ENCODE results near the gene RNF25. TPM values are rescaled to one million over a fixed set of nuclear protein-coding genes. Genes with fewer than 3 reads are reported as not detected.
"Not testable (repeated sequence)": the region's sequence is repeated elsewhere in the genome, so short reads cannot be mapped to it uniquely, and the experiment has no call there.

The RNF25 gene
- polyA plus RNA-seq, 1 experiment: 57.5 TPM

DNA sequence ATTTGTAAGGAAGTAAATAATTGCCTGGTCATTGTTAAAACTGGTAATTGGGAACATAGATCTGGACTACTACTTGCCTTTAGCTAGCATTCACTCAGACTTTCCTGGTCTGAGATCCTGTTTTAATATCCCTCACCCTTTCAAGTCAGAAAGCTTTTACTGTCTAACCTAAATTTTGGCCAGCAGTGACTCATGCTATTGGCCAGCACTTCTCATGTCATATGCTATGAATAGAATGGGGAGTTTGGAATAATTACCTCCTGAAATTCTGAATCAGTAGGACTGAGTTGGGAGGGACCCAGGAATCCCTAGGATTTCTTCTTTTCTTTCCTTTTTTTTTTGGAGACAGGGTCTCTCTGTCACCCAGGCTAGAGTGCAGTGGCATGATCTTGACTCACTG lies 19.4 kb upstream of the RNF25 start:
- H3K9me3 ChIP-seq (ENCODE audit: control insufficient read depth, insufficient read depth, low read length): no peaks in the 10 kb centered on the region
- no peak overlapping the region for H3K4me3 ChIP-seq (ENCODE audit: low read depth, low read length)
- H3K27me3 ChIP-seq (ENCODE audit: control insufficient read depth, insufficient read depth, low read length): no peaks in the 10 kb centered on the region
- ChIA-PET POLR2A (no interaction called here), CTCF (interaction anchor here (1.2 to 2.7 kb wide), 2 partner anchors 19 to 156 kb away, joined by 3 to 13 read pairs; partner anchors contain the start of gene TTLL4)
- H3K27ac ChIP-seq (ENCODE audit: low read depth, low read length): no peak overlapping the region
- TF ChIP-seq, protein P1, sequence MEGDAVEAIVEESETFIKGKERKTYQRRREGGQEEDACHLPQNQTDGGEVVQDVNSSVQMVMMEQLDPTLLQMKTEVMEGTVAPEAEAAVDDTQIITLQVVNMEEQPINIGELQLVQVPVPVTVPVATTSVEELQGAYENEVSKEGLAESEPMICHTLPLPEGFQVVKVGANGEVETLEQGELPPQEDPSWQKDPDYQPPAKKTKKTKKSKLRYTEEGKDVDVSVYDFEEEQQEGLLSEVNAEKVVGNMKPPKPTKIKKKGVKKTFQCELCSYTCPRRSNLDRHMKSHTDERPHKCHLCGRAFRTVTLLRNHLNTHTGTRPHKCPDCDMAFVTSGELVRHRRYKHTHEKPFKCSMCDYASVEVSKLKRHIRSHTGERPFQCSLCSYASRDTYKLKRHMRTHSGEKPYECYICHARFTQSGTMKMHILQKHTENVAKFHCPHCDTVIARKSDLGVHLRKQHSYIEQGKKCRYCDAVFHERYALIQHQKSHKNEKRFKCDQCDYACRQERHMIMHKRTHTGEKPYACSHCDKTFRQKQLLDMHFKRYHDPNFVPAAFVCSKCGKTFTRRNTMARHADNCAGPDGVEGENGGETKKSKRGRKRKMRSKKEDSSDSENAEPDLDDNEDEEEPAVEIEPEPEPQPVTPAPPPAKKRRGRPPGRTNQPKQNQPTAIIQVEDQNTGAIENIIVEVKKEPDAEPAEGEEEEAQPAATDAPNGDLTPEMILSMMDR (IDR thresholded peaks at IDR 0.05; ENCODE audit: low read depth, low read length): no peak
- peak; percentile 10 for DNase-seq (ENCODE audit: low read depth, low spot score)

- H3K4me3 ChIP-seq (ENCODE audit: low read depth, low read length): not testable (repeated sequence)
Measured at GRCh38 chr2:218687400-218688060, 15.7 kb upstream of the RNF25 start.

DNA sequence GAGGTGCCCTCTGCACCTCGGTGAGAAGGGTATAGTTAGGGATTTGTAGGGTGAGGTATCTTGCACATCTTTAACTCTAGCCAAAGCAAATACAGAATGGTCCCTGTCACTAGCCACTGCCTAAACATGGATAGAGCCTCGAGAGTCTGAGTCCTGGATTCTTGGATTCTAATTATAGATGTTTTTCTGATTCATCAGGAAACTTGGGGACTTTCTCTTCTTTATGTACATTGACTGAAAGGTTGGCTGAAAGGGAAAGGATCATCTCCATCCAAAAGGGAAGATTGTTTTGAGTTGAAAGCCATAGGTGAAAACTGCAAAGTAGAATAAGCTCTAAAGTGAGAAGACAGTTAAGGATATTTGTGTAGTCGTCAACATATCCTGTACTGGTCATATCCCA lies 8.3 kb upstream of the RNF25 start:
- no peaks in the 10 kb centered on the region for H3K27me3 ChIP-seq (ENCODE audit: control insufficient read depth, insufficient read depth, low read length)
- DNase-seq (ENCODE audit: low read depth, low spot score): no peak
- CTCF ChIA-PET: interaction anchor here (1.0 to 1.4 kb wide), 2 partner anchors 9 to 30 kb away, joined by 3 to 4 read pairs; partner anchors contain the start of gene TTLL4
- H3K4me3 ChIP-seq (ENCODE audit: low read depth, low read length): no peak overlapping the region
- H3K9me3 ChIP-seq (ENCODE audit: control insufficient read depth, insufficient read depth, low read length): no peaks in the 10 kb centered on the region
- POLR2A ChIA-PET: no interaction called here
- H3K27ac ChIP-seq (ENCODE audit: low read depth, low read length): no peak overlapping the region
- TF ChIP-seq, protein P1 (IDR thresholded peaks at IDR 0.05; ENCODE audit: low read depth, low read length): no peak

More at GRCh38 chr2:218687400-218688060, 15.7 kb upstream of the RNF25 start:
- not testable (repeated sequence) for H3K27ac ChIP-seq (ENCODE audit: low read depth, low read length); H3K9me3 ChIP-seq (ENCODE audit: control insufficient read depth, insufficient read depth, low read length); H3K27me3 ChIP-seq (ENCODE audit: control insufficient read depth, insufficient read depth, low read length)
- peak; percentile 55 for DNase-seq (ENCODE audit: low read depth, low spot score)
- TF ChIP-seq, protein P1 (IDR thresholded peaks at IDR 0.05; ENCODE audit: low read depth, low read length): peak; percentile 97
- POLR2A ChIA-PET: interaction anchor here (0.8 to 1.2 kb wide), 4 partner anchors 10 to 28 kb away, joined by 3 to 7 read pairs (median 4); partner anchors contain the start of genes BCS1L, RNF25, STK36 and TTLL4
- CTCF ChIA-PET: interaction anchor here (0.6 to 4.1 kb wide), 34 partner anchors 9 to 189 kb away, joined by 3 to 94 read pairs (median 4); partner anchors contain the start of genes BCS1L, PLCD4, RNF25 and STK36

- POLR2A ChIA-PET: no interaction called here
- DNase-seq (ENCODE audit: low read depth, low spot score): no peak
- CTCF ChIA-PET: interaction anchor here (2.0 kb wide), 1 partner anchor 8 kb away, joined by 7 read pairs; no protein-coding TSS in a partner anchor
Measured at GRCh38 chr2:218679119-218679518, 7.3 kb upstream of the RNF25 start.

More at GRCh38 chr2:218679119-218679518, 7.3 kb upstream of the RNF25 start:
- no peaks in the 10 kb centered on the region for H3K9me3 ChIP-seq (ENCODE audit: control insufficient read depth, insufficient read depth, low read length)
- TF ChIP-seq, protein P1 (IDR thresholded peaks at IDR 0.05; ENCODE audit: low read depth, low read length): no peak
- H3K4me3 ChIP-seq (ENCODE audit: low read depth, low read length): no peak overlapping the region
- no peaks in the 10 kb centered on the region for H3K27me3 ChIP-seq (ENCODE audit: control insufficient read depth, insufficient read depth, low read length)
- H3K27ac ChIP-seq (ENCODE audit: low read depth, low read length): no peak overlapping the region
